Adrenal gland (tissue), 5 donors: Measurements from ENCODE around the gene INO80.

ENCODE experiments used
- POLR2A ChIP-seq, 2 donors: fragments of 450-650 bp; IDR thresholded peaks; one replicate each; pipeline ENCODE4 v1.6.1; 2017; ENCODE audit warnings: antibody characterized with exemption in 2 of 2, mild to moderate bottlenecking in 2 of 2, moderate library complexity in 1 of 2
- TF ChIP-seq, protein P1 (sequence below), 6 experiments: fragments of 450-650 bp in 4 of 6; fragments of 200-600 bp in 2 of 6; sonication (generic) in 1 of 6; IDR thresholded peaks; 1 replicate in 5 of 6; 2 replicates in 1 of 6; pipeline versions ENCODE4 v1.5.1 to v1.8.0; 2016 to 2021; ENCODE audit warnings: antibody characterized with exemption in 6 of 6, mild to moderate bottlenecking in 2 of 6, moderate library complexity in 1 of 6
- donor health status: DM: no; HTN: no; CAD: no.

DNA sequence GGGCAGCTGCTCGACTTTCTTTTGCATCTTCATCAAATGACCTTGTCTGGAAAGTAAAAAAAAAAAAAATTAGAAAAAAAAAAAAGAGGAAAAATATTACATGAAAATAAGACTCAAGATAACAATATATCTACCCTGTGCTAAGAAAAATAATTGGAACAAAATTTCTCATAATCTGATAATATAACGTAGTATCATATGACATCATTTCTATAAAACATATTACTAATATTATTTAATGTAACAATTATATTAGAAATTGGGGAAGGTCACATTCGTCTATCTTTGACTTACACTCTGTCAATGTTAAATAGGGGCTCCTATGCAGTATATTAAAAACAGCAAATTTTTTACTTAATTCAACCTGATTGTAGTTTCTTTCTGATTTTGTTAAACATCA, 44.1 kb downstream of the INO80 start:
- TF ChIP-seq, protein P1, sequence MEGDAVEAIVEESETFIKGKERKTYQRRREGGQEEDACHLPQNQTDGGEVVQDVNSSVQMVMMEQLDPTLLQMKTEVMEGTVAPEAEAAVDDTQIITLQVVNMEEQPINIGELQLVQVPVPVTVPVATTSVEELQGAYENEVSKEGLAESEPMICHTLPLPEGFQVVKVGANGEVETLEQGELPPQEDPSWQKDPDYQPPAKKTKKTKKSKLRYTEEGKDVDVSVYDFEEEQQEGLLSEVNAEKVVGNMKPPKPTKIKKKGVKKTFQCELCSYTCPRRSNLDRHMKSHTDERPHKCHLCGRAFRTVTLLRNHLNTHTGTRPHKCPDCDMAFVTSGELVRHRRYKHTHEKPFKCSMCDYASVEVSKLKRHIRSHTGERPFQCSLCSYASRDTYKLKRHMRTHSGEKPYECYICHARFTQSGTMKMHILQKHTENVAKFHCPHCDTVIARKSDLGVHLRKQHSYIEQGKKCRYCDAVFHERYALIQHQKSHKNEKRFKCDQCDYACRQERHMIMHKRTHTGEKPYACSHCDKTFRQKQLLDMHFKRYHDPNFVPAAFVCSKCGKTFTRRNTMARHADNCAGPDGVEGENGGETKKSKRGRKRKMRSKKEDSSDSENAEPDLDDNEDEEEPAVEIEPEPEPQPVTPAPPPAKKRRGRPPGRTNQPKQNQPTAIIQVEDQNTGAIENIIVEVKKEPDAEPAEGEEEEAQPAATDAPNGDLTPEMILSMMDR (IDR thresholded peaks at IDR 0.05), result no peak
- no peak for TF ChIP-seq POLR2A (IDR thresholded peaks at IDR 0.05)
